Activated CD8-positive, alpha-beta memory T cell treated with anti-CD3 and anti-CD28 coated beads, Interleukin-2, amount 50 U/mL, for 24 hours (primary cell): Measurements from ENCODE around the gene LAMB4.

Source experiments
- DNase-seq: peaks from one replicate; pipeline ENCODE4 v3.0.0-alpha.2; 2020; ENCODE audit errors: extremely low read depth

LAMB4 gene

DNA sequence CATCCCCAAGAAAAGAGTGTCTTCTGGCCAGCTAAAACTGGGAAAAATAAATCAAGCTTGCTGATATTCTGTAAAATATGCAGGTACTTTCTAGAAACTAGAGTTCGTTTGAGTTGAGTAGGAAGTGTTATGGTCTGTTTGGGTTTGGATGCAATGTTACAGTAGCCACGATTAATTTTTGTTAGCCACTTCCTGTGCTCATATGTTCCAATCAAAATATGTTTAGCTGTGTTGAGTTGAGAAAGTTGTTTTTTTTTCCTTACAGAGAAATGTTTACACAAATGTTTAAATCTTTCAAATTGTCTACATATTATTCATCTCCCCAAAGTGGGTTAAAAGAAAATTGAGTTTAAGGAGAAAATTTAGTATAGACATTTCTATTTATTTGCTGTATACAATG, 115.9 kb downstream of the LAMB4 start:
- DNase-seq = no peak

DNA sequence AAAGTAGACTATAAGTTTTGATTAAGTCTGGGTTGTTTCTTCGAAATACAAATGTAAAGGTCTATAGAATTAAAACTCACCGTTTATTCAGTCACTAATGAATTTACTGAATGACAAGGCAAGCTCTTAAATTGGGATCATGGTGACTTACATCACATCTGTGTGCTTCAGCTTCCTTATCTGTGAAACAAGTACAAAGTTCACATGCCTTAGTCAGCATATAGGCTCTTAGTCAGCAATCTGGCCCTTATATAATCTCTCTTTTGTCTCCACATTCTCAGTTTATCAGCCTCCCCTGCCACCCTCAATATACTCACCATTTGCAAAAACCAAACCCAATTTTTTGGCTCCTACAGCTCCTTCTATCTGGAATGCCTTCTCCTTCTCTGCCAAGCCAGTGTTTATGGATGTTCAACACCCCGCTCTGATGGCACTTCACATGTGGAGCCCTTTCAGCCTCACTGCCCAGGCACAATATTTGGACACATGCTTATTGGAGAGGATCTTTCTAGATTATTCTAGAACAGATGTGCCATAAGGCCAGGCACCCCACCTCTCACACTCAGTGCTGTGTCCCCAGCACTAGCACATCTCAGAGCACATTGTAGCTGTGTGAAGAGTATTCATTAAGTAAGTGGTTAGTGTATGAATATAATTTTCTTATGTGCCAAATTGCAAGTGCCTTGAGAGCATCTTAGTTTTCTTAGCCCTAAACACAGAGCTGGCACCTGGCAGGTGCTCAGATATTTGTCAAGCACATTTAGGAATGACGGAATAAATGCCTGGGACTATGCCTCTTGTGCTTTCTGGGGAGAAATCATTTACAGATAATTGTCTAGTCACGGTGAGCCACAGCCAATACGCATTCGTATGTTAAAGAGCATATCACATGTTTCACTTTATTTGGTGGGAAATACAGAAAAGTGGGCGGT, 117.4 kb downstream of the LAMB4 start:
- no peak for DNase-seq

DNA sequence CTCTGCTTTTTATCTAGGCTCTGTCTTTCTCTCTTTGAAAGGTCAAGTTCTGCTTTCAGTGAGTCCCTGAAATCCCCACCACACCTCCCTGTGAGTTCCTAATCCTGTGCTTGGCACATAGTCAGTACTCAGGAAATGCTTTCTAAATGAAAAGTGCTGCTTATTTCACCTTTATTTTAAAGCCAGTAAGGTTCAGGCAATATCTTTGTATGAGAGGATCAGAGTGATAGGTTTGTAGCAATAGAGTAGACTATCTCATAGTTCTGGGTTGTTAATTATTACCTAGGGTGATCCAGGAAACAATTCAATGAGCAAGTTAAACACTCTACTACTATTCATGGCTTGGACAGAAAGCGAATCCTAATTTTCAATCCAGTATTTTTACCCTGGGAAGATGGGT, 119.8 kb downstream of the LAMB4 start:
- no peak for DNase-seq

DNA sequence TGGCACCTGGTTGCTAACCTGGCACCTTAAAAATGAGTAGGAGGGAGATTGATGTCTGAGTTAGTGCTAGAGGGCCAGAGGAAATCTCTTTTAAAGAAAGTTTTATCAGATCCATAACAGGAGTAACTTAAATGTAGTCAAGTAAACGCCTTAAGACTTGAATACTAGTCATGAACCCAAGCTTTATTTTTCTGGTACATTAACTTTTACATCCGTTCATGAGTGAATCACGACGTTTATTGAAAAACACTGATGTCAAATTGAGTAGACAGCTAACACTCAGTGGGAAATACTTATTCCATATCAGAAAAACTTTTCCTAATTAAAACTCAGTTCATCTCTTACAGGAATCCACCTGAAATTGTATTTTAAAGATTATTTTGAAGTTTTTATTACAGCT, 120.3 kb downstream of the LAMB4 start:
- no peak for DNase-seq

DNA sequence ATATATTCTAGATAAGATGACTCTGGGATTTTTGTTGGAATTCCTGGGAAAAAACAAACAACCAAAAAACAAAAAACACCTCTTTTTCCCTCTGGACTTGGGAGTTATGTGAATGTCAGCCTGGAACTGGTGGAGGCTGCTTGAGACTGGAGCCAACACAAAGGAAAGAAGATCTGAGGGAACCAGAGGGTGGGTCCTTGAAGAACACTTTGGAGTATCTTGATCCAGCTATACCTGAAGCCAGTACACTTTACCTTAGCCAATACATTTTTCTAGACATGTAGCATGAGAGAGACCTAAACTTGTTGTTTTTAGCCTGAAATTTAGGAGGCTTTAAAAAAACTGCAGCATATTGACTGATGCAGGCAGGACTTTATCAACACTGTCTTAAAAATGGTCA, 121.3 kb downstream of the LAMB4 start:
- DNase-seq = no peak

DNA sequence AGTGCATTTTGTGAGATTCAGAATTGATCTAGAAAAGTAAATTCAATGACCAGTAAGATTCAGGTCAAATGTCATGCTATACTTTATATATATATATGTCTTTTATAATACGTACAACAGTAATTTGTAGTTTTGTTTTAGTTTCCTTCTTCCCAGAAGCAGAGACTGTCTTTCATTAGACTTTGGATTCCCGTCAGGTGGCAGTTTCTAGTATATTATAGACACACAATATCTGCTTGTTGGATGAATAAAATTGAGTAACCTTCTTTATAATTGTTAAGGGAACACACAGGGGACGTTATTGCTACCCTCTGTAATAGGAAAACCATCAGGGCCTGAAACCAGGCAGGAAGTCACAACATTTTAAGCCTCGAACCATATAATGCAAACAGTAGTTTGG, 121.9 kb downstream of the LAMB4 start:
- DNase-seq = no peak

DNA sequence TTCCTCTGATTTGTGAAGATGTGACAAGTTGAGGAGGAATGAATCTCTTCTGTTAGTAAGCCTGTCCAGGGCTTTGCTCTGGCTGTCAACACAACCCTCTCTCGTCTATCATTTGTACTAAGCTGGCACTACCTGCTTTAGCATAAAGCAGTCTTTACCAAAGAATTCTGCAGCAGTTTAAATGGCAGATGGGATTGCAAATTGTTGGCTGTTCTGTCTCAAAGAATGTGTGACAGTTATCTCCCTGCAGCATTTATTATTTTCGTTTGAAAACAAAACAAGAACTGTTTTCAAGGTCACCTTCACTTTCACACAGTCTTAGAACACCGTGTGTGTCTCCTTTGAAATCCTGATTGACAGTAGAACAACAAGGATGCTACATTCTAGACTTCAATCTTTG, 122.4 kb downstream of the LAMB4 start:
- no peak for DNase-seq

DNA sequence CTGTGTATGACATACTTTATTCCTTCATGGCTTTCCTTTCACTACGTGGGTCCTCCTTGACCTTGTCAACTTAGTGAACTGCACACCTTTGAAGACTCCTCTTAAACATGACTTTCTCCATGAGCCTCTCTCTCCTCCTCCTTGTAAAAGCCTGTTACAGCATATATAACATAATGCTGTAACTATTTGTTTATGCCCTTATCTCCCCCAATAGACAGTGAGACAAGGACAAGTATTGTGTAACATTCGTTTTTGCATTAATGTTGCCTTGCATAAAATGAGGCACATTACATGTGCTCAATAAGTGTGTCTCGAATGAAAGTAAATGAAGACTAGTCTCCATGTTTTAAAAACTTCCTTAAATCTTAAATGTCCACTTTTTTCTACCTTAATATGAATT, 122.9 kb downstream of the LAMB4 start:
- DNase-seq = no peak

DNA sequence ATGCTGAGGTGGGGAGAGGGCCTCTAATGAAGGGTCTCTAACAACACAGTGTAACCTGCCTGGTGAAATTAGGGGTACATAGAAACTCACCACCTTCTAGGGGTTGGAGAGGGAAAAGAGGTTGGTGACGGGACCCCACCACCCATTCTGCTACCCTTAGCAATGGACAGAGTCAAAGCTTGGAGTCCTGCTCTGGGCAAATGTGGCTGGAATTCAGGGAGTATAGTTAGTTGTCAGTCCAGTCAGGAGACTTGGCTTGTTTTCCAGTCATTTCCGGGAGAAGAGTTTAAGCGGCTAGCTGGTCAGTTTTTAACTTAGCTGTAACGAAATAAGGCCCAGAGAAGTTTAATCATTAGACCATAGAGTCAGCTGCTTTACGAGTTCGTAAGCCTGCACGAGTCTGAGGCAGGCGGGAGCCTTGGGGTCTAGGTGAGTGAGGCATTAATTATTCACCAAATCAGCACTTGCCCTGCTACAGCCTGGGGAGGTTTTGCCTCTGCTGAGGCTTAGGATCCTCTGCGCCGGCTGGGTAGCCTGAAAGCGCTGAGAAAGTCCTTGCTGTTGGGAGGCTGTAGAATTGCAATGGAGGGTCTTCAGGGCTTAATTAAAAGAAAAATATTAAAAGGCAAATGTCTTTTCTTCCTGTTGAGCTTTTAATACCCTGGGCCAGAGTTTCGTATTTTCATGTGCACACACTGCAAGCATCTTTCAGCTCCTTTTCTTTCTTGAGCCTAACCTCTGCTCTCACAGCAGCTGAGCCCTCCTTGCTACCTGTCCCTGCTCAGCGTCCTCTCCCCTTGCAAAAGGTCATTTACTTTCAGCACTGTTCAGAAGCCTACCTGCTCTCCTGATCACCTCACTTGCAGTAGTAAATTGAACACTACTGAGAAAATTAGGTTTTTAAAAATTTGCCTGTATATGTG, 125.7 kb downstream of the LAMB4 start:
- no peak for DNase-seq

DNA sequence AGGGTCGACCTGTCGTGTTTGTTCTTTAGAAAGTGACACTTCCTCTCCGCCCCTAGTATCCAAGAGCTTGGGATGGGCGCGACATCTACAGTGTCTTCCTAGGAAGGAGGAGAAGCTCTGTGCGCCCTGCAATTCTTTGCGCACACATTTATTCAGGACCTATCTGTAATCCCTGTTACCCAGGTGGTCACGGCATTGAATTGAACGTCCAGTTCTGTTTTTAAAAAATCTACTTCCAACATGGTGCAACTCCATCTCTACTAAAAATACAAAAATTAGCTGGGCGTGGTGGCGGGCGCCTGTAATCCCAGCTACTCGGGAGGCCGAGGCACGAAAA, 126.6 kb downstream of the LAMB4 start:
- DNase-seq = no peak

DNA sequence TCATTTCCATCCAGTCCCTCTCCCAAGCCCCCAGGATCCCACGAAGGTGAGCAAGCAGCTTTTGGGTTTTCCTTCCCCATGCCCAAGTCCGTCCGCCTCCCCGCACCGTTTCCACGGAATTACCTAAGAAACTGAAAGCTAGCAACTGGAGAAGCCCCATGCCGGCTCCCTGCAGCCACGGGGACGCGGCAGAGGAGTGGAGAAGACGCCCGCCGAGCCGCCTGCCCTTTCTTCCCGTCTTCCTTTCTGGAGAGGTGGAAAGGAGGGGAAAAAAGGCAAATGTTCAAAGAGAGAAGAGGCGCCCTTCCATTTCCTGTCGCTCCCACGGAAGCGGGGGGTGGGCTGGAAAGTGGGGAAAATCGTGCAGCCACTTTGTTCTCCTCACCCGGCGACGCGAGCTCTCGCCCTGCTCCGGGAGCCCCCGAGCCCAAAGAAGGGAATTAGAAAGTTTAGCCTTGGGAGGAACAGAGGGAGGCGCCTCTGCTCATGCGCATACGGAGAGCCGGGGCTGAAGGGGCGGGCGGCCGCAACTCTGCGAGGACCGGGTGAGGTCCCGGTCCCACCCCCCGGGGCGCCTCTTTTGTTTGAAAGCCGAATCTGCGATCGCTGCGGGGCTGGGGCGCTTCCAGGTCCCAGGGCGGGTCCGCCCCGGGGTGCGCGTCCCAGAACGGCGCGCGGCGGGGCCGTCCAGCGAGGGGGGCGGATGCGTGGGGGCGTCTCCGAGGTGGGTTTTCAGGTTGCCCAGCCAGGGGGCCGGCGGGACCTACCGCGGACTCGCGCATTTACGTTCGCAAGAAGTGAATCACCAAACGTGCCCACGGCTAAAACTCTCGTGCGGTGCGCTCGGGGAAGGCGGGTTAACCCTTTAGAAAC, 127.2 kb downstream of the LAMB4 start, which contains the start of gene LAMB1:
LAMB1 (minus strand) TSS at position 436 of the 873 bp plus-strand sequence; CDS start at position 160, 276 bp downstream.
- DNase-seq = no peak

DNA sequence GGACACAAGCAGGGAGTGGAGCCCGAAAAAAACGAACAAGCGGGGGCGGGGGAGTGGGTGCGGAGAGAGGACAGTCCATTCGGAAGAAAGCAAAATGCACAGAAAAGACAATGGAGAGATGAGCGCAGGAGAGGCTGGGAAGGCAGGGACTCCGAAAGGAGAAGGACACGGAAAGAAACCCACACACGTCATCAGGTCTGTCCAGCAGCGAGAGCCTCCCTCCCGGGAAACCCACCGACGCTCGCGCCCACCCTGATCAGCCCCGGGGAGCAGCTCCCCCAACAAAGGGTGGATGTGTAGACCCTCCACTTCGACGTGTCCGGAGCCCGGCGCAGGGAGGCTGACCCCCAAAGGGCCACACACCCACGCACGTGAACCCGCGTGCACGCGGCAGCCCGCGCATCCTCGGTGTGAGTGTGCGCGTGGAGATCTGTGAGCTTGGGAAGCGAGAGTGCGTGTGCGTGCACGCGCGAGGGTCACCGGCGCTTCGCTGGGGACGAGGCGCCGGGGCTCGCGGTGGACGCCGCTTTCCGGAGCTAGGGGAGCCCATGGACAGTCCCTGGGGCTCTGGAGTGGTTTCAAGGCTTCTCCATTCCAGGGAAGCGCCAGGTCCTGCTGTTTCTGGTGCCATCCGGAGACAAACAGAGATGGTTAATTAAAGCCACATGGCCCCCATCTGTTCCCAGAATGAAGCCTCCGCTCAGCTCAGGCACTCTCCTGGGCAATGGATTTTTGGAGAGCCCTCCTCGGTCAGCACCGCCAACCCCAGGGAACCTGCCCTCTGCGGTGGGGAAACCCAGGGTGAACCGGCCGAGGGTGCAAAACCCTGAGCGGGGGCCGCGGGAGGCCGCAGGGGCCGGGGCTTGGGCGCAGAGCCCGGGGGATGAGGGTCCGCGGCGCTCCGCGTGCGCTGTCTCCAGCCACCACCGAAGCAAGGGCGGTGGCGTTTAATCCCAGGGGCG, 128.1 kb downstream of the LAMB4 start:
- no peak for DNase-seq

DNA sequence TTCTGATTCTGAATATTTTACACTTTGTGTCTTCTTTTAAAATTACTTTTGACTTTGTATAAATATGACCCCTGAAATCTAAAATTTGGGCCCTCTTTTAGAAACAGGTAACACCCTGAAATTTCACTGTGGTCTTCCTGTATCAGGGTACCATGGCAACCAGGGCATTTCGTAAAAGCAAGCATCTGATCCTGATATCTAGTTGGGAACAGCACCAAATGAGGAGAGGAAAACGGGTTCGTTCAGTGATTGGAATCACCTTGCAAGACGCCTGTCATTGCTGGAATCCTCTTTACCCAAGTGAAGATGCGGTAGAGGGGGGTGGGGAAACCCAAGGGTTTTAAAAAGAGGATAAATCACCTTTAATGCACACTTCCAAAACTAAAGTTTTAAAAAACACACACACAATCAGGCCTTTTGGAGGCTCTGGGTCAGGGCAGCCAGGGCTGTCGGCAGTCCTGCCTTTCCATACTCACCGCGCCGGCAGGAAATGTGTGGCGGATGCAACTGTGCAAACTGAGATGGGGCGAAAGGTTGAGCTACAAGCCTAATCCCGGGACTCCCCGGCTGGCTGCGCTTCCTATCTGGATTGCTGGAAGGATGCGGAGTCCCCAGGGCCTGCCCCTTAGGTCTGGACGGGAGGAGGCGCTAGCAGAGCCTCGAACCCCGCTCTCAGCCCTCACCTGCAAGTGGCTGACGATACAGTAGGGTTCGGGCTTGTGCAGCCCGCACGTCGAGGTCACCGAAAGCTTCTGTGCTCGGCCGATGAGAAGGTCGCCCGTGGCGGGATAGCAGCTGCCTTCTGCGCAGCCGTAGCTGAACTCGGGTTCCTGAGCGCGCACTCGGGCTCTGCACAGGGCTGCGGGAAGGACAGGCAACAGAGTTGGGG, 129.0 kb downstream of the LAMB4 start:
- DNase-seq = no peak

DNA sequence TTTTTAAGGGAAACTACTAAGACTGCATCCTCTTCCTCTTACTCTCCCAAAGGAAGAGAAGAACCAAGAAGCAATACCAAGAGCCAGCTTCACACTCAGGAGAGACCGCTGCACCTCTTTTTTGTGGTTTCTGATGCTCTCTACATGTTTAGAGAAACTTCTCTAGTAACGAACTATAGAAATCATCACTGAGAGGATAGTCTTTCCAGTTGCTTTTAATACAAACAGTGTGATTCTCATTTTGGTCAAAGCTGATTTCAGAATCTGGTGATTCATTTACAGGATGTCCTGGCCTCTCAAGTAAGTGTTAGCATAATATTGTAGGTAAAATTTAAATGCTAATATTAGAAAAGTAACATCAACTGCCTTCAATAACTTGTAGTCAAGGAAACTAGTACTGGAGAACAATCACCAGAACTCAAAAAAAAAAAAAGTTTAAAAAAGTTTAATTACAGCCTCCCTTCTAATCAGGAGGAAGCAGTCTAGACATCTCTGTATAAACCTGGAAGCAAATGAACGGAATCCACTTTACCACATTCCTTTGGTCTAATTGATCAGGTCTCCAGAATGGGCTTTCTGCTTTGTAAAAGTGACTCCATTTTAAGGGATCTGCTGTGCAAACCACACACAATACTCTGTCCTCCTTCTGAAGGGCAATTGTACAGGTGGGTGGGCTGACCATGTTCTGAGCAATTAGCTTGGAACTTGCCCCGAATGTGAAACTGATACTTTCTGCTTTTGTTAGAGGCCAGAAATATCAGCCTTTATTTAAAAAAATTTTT, 130.2 kb downstream of the LAMB4 start:
- no peak for DNase-seq

DNA sequence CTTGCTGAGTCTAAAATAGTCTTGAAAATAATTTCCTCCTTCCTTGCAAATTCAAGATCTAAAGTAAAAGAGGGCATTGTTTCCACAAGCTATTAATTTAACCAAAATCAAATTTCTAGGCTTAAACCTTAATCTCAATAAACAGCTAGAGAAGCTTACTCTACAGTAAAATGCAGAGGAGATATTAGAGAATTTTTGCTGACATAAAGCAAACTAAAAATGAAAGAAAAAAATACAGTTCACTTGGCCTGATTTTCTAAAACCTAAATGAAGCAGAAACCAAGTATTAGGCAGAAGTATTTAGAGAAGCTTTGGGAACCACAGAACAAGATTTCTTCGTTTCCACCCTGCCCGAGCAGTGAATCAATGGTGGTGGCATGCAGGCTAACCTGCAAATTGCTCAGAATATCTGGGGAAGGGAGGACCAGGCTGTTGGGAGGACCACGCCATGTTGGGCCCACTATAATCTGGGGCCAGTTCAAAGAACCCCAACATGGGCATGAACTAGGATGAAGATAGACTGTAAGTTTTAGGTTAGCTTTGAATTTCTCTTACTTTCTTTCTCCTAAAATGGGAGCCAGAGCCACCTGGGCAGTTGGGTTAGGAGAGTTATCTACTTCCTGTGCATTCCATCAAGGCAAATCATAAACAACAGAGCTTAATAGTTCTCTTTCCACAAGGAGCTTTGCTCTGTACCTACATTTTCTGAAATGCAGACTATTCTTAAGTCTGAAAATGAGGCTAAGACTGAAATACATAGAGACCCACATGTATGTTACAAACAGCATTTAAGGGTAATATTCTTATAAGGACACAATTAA, 131.3 kb downstream of the LAMB4 start:
- DNase-seq = no peak

DNA sequence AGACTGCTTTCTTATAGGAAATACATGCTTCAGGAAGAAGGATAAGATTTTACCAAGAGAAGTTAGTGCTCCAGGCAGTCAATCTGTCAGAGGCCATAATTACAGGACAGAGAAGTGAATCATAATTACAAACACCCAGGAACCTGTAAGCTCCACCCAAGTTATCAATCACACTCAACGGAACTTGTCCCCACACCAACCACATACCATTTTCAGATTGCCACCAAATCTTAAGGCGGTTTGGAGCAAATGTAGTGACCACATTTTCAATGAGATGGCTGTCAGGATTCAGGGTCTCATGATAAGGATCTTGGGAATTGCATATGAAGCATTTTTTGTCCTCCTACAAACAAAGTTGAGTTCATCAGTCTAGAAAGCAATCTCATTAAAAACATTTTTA, 132.0 kb downstream of the LAMB4 start:
- DNase-seq = no peak

DNA sequence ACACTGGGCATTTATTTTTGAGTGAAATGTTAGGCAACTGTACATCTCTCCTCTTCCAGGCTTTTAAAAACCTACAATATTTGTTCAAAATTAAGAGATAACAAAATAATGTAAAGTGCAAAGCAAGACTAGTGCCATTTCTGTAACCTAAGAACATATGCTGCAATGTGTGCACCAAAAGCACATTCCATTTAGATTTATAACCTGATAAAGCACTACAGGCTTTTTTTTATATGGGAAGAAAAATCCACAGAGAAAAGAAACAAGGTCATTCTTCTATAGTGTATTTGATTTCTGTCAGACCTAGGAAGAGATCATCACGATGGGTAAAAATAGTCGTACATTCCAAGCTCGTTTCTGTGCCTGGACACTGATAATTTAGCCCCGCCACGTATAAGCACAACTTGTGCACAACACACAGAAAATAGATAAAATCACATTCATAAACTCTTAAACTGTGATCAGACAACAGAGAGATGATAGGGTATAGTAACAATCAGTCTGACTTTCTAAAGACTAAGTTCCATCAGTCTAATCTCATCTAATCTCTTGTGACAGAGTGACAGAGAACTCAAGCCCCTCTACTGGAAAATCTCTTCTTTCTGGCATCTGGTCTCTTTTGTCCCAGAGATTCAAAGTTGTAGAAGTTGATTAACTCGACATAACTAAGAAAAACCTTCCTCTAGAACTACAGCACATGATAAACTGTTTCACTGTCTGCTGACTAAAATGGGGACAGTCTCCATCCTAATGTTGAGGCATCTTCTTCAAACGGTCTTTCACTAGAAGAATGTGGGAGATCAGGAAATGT, 133.9 kb downstream of the LAMB4 start:
- no peak for DNase-seq
